ENCODE measurements around the gene NDUFS7. TPM values are rescaled to one million over a fixed set of nuclear protein-coding genes. Genes with fewer than 3 reads are reported as not detected.

The NDUFS7 gene
- total and polyA plus RNA-seq, 2 donors (not counting 3 experiments of a cell fraction or from before 2014, with no cell fraction given): 101 to 224 TPM

- H3K4me3 ChIP-seq (replicated peaks in 1 of 3; ENCODE audit: insufficient read depth in 1 of 3, low read depth in 1 of 3, low read length in 3 of 3): no peak overlapping the region
- H3K4me2 ChIP-seq (ENCODE audit: insufficient read depth, low read length): no peak overlapping the region
- dilution Hi-C loops (cut with MboI; ENCODE audit: extremely low pct_ligation_motif_present, low sequenced_read_pairs): no loop called here
- H3K9ac ChIP-seq (replicated peaks; ENCODE audit: extremely low read depth, insufficient read depth, low read length): no peak overlapping the region
- intact Hi-C loops (cut with micrococcal nuclease): no loop called here
- no peaks in the 10 kb centered on the region for H3K9me3 ChIP-seq (replicated peaks; ENCODE audit: control insufficient read depth, insufficient read depth, low read length)
- H4K20me1 ChIP-seq (replicated peaks; ENCODE audit: control insufficient read depth, extremely low read depth, insufficient read depth, low read length): no peaks in the 10 kb centered on the region
- ChIA-PET CTCF (no interaction called here), POLR2A (no interaction called here)
- H3K9me1 ChIP-seq (replicated peaks; ENCODE audit: control insufficient read depth, extremely low read depth, insufficient read depth, low read length): no peaks in the 10 kb centered on the region
- peaks cover 3 to 11% of the 10 kb centered on the region in 2 experiments for H3K36me3 ChIP-seq (ENCODE audit: control insufficient read depth in 2 of 2, extremely low read depth in 1 of 2, insufficient read depth in 2 of 2, low read length in 2 of 2)
- no peak for TF ChIP-seq JUN (IDR thresholded peaks at IDR 0.05; ENCODE audit: borderline replicate concordance, insufficient read depth, insufficient read length, low read depth)
- no peak for TF ChIP-seq EZH2 (IDR thresholded peaks at IDR 0.05; ENCODE audit: borderline replicate concordance, low read depth, low read length, severe bottlenecking)
- no peak for TF ChIP-seq FOS (IDR thresholded peaks at IDR 0.05; ENCODE audit: borderline replicate concordance, insufficient read depth, low read length)
- TF ChIP-seq MYC (IDR thresholded peaks at IDR 0.05; ENCODE audit: low read depth, low read length): no peak
- TF ChIP-seq GATA2 (IDR thresholded peaks at IDR 0.05; ENCODE audit: insufficient read depth, insufficient read length, low read depth, low read length): no peak
- H2AFZ ChIP-seq (ENCODE audit: low read depth, low read length): no peak overlapping the region
- no peak overlapping the region for H3K27ac ChIP-seq (ENCODE audit: insufficient read depth, low read depth, low read length)
- no peaks in the 10 kb centered on the region for H3K27me3 ChIP-seq (ENCODE audit: control insufficient read depth in 2 of 2, insufficient read depth in 2 of 2, low read length in 2 of 2)
- no TSS peak for BruUV-seq (replicated peaks)
- H3K79me2 ChIP-seq (ENCODE audit: control insufficient read depth, insufficient read depth, low read length): no peaks in the 10 kb centered on the region
- DNase-seq (ENCODE audit: low read depth, low spot score) (no peak), FAIRE-seq (no peak)
- H3K4me1 ChIP-seq (ENCODE audit: control insufficient read depth, extremely low read depth, insufficient read depth, low read length): peaks cover 2% of the 10 kb centered on the region
These were observed 11.7 kb downstream of the NDUFS7 start for GRCh38 chr19:1395194-1396018.

- no peaks in the 10 kb centered on the region for H3K79me2 ChIP-seq (ENCODE audit: control insufficient read depth, insufficient read depth, low read length)
- H3K9ac ChIP-seq (replicated peaks; ENCODE audit: extremely low read depth, insufficient read depth, low read length): no peak overlapping the region
- H4K20me1 ChIP-seq (replicated peaks; ENCODE audit: control insufficient read depth, extremely low read depth, insufficient read depth, low read length): no peaks in the 10 kb centered on the region
- ChIA-PET POLR2A (no interaction called here), CTCF (interaction anchor here (1.1 kb wide), 1 partner anchor 80 kb away, joined by 3 read pairs; no protein-coding TSS in a partner anchor)
- no peaks in the 10 kb centered on the region for H3K9me3 ChIP-seq (replicated peaks; ENCODE audit: control insufficient read depth, insufficient read depth, low read length)
- H3K27me3 ChIP-seq (ENCODE audit: control insufficient read depth in 2 of 2, insufficient read depth in 2 of 2, low read length in 2 of 2): no peaks in the 10 kb centered on the region
- no peaks in the 10 kb centered on the region for H3K9me1 ChIP-seq (replicated peaks; ENCODE audit: control insufficient read depth, extremely low read depth, insufficient read depth, low read length)
- no peak overlapping the region for H2AFZ ChIP-seq (ENCODE audit: low read depth, low read length)
- no peak overlapping the region for H3K27ac ChIP-seq (ENCODE audit: insufficient read depth, low read depth, low read length)
- H3K4me3 ChIP-seq (replicated peaks in 1 of 3; ENCODE audit: insufficient read depth in 1 of 3, low read depth in 1 of 3, low read length in 3 of 3): no peak overlapping the region
- no TSS peak for BruUV-seq (replicated peaks)
- FAIRE-seq (no peak), DNase-seq (ENCODE audit: low read depth, low spot score) (no peak)
- H3K36me3 ChIP-seq (ENCODE audit: control insufficient read depth in 2 of 2, extremely low read depth in 1 of 2, insufficient read depth in 2 of 2, low read length in 2 of 2): peaks cover 0 to 6% of the 10 kb centered on the region in 2 experiments
- intact Hi-C loops (cut with micrococcal nuclease): no loop called here
- peaks cover 7% of the 10 kb centered on the region for H3K4me1 ChIP-seq (ENCODE audit: control insufficient read depth, extremely low read depth, insufficient read depth, low read length)
- no peak overlapping the region for H3K4me2 ChIP-seq (ENCODE audit: insufficient read depth, low read length)
- dilution Hi-C loops (cut with MboI; ENCODE audit: extremely low pct_ligation_motif_present, low sequenced_read_pairs): no loop called here
- TF ChIP-seq POLR2A (IDR thresholded peaks at IDR 0.05; ENCODE audit: low read depth, low read length): no peak
- no peak for TF ChIP-seq MAX (IDR thresholded peaks at IDR 0.05; ENCODE audit: insufficient read depth, insufficient read length)
- no peak for TF ChIP-seq GATA2 (IDR thresholded peaks at IDR 0.05; ENCODE audit: insufficient read depth, insufficient read length, low read depth, low read length)
- TF ChIP-seq MYC (IDR thresholded peaks at IDR 0.05; ENCODE audit: low read depth, low read length): no peak
- TF ChIP-seq CTCF (IDR thresholded peaks at IDR 0.05; ENCODE audit: extremely low read depth in 1 of 2, insufficient read depth in 1 of 2, low read depth in 1 of 2, low read length in 2 of 2): no peak
- TF ChIP-seq FOS (IDR thresholded peaks at IDR 0.05; ENCODE audit: borderline replicate concordance, insufficient read depth, low read length): no peak
- TF ChIP-seq JUN (IDR thresholded peaks at IDR 0.05; ENCODE audit: borderline replicate concordance, insufficient read depth, insufficient read length, low read depth): no peak
- TF ChIP-seq EZH2 (IDR thresholded peaks at IDR 0.05; ENCODE audit: borderline replicate concordance, low read depth, low read length, severe bottlenecking): no peak
- TF ChIP-seq POLR2AphosphoS5 (IDR thresholded peaks at IDR 0.05; ENCODE audit: insufficient read depth, low read depth, low read length): no peak
These were observed 12.5 kb downstream of the NDUFS7 start for GRCh38 chr19:1396019-1396767.
